ENCODE data around the gene PES1.
"Not testable (repeated sequence)": the region's sequence is repeated elsewhere in the genome, so short reads cannot be mapped to it uniquely, and the experiment has no call there.

The PES1 gene

DNA sequence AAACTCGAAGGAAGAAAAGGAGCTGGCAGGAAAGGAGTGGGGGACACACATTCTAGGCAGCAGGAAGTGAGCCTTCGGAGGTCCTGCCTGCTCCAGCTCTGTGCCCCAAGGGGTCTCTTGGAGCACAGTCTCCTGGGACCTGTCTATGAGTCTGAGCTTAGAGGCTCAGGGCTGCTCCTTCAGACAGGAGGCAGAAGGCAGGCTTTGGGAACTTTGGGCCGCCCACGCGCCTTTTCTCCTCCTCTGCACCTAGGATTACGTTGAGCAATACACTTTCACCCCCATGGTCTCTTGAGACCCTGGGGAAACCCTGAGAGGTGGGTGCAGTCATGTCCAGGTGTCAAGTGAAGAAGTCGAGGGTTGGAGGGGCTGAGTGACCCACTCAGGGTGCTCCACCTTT is 16.2 kb upstream of the PES1 start:
- no peak for DNase-seq

DNA sequence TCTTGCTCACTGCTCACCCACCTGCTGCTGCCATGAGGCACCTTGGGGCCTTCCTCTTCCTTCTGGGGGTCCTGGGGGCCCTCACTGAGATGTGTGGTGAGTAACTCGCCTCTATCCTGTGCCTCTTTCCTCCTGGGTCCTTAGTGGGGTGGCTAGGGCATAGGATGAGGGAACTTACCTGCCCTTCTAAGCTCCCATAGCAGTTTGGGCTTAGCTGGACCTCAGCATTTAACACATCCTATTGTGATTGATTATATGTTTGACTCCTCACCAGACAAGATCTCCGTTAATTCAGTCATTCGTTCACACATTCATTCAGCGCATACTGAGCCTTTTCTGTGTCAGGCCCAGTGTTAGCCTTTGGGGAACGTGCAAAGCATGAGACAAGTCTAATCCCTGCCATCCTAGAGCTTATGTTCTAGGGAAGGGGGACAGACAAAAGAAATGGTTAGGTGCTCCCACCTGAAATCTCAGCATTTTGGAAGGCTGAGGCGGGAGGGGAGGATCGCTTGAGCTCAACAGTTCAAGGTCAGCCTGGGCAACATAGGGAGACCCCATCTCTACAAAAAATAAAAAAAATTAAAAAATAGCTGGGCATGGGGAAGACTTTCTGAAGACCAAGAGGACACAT is 15.7 kb upstream of the PES1 start:
- no peak for DNase-seq

DNA sequence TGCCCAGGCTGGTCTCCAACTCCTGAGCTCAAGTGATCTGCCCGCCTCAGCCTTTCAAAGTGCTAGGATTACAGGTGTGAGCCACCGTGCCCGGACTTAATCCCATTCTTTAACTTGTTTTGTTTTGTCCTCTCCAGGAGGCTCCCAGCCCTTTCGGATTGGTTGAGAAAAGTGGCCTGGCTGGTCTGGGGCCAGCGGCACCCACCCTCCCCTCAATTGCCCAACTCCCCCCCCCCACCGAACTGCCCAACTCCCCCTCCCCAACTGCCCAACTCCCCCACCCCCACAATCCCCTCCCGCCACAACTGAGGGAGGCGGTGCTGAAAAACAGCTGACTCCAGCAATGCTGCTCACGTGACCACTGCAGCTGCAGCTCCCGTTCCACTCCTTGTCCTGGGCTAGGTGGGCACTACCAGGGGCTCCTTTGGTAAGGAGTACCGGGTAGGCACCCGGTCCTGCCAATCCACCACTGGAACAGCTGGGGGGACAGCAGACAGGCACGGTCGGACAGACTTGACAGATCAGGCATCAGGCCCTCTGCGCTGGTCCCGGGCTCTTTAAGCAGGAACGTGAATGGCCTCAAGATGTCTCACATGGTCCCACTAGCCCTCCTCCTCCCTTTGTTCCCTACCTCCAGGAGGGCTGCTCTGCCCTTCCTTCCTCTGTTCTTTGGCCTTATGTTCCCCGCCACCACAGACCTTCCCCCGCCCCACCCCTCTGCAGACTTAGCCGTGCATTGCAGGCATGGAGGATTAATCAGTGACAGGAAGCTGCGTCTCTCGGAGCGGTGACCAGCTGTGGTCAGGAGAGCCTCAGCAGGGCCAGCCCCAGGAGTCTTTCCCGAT is 15.0 kb upstream of the PES1 start, which contains the start of gene TCN2:
Gene TCN2, plus strand, starts transcription at position 720 of the 845 bp plus-strand sequence. CDS start 158 bp downstream, outside the sequence.
- DNase-seq = peak; percentile 59

DNA sequence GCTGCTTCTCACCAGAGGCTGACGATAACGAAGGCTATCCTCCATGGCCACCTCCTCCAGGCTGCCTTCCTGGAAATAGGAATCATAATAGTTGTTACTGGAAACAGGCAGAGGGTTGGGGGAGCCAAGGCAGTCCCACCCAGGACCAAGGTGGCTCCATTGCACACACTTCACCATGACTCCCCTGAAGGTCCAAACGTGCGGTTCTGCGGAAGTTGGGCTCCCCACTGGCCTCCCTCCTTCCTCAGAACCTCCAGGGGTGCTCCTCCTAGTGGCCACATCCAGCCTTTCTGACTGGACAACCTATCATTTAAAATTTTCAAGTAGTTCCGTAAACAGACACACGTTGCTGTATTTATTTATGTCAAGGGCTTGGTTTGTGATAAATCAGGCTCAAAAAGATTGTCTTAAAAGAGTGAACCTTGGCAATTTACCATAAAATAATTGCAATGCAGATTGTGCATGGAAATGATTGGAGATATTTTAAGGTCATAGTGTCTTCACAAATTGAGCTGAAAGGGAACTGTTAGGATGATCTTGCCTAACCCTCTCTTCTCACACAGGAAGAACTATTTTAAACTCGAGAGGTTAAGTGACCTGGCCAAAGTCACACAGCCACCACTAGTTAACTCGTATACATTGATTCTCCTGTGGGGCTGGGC is 13.9 kb upstream of the PES1 start:
- peak; percentile 64 for DNase-seq

DNA sequence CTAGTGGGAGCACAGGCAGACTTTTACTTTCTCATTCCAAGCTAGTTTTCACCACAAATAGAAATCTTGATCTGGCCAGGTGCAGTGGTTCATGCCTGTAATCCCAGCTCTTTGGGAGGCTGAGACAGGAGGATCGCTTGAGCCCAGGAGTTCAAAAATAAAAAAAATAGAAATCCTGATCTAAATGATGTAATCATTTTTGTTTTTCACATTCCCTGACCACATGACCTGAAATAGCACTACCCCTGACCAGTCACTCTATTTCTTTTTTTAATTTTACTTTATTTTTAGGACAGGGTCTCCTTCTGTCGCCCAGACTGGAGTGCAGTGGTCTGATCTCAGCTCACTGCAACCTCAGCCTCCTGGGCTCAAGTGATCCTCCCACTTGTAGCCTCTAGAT is 13.0 kb upstream of the PES1 start:
- no peak for DNase-seq

DNA sequence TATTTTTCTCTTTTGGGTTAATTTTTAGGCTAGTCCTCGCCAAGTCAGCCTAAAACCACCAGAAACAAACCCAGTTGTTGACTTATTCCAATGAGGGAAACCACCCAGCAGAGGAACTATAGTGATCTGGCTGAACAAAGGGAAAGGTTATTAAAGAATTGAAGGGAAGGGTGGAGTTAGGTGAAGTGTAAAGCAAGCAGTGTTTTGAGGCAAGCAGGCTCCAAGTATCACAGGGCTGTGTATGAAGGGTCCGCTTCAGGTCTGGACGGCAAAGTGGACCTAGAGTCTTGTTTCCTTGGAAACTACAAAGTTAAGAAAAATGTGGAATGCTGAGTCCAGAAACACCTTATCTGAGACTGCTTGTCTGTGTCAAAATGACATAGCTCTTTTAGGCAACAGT is 12.1 kb upstream of the PES1 start:
- DNase-seq = no peak

DNA sequence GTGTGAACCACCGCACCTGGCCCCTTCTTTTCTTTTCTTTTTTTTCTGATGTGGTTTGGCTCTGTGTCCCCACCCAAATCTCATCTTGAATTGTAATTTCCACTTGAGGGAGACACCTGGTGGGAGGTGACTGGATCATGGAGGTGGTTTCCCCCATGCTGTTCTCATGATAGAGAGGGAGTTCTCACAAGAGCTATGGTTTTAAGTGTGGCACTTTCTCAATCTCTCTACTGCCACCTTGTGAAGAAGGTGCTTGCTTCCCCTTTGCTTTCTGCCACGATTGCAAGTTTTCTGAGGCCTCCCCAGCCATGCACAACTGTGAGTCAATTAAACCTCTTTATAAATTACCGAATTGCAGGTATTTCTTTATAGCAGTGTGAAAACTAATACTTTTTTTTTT is 10.3 kb upstream of the PES1 start:
- peak; percentile 48 for DNase-seq

DNA sequence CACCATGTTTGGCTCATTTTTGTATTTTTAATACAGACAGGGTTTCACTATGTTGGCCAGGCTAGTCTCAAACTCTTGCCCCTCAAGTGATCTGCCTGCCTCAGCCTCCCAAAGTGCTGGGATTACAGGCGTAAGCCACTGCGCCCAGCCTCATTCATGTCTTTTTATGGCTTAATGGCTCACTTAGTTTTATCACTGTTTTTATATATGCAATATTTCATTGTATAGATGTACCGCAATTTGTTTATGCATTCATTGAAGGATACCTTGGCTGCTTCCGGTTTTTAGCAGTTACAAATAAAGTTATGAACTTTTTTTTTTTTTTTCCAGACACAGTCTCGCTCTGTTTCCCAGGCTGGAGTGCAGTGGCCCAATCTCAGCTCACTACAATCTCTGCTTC is 9.8 kb upstream of the PES1 start:
- DNase-seq = no peak

DNA sequence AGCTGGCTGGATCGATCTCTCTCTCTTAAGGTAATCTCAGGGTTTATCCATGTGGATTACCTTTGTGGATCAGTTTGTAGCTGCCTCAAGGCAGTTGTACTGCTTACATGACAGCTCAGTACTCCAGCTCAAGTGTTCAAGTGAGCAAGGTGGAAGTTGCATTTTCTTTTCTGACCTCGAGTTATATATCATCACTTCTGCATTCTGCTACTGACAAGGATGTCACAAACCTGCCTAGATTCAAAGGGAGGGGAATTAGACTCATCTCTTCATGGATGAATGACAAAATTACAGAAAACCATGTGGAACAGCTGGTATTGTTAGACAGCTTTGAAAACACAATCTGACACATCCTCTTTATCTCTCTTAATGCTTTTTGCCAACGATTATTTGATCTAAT is 9.2 kb upstream of the PES1 start:
- DNase-seq = no peak

DNA sequence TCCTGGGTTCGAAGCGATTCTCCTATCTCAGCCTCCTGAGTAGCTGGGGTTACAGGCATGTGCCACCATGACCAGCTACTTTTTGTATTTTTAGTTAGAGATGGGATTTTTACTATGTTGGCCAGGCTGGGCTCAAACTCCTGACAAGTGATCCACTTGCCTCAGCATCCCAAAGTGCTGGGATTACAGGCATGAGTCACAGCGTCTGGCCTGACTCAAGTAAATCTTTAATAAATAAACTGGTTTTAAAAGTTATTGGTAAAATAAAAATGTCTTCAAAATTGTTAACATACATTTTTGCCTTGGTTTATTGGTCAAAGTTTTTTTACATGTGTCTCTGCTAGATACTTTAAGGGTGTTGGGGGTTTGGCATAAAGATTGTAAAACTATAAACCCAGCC is 7.3 kb upstream of the PES1 start:
- DNase-seq = no peak

DNA sequence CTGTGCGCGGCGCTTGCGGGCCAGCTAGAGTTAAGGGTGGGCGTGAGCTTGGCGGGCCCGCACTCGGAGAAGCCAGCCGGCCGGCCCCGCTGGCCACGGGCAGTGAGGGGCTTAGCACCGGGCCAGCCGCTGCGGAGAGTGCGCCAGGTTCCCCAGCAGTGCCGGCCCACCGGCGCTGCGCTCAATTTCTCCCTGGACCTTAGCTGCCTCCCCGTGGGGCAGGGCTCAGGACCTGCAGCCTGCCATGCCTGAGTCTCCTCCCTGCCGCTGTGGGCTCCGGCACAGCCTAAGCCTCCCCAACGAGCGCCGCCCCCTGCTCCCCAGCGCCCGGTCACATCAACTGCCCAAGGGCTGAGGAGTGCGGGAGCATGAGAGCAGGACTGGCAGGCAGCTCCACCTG is 5.2 kb upstream of the PES1 start:
- no peak for DNase-seq

DNA sequence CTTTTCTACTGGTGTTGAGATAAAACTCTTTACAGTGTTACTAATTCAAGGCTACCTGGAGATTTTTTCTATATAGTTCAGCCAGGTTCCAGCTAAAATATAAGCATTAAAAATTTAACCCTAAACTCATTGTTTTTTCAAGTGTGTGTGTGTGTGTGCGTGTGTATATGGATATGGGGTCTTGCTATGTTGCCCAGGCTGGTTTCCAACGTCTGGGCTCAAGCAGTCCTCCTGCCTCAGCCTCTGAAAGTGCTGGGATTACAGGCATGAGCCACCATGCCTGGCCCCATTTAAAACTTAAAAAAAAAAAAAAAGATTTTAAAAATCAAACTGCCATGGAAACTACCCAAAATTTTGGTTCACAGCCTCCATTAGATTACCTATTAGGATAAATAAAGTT is 4.5 kb upstream of the PES1 start:
- DNase-seq = no peak

DNA sequence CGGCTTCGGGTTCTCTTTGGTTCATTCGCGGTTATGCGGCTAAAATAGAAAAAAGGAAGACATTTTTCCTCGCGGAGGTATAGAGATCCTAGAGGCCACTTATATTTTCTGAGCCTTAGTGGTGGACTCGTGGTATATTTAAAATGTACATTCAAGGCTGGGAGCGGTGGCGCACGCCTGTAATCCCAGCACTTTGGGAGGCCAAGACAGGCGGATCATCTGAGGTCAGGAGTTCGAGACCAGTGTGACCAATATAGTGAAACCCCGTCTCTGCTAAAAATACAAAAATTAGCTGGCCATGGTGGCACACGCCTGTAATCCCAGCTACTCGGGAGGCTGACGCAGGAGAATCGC is 627 bp upstream of the PES1 start:
- not testable (repeated sequence) for DNase-seq

DNA sequence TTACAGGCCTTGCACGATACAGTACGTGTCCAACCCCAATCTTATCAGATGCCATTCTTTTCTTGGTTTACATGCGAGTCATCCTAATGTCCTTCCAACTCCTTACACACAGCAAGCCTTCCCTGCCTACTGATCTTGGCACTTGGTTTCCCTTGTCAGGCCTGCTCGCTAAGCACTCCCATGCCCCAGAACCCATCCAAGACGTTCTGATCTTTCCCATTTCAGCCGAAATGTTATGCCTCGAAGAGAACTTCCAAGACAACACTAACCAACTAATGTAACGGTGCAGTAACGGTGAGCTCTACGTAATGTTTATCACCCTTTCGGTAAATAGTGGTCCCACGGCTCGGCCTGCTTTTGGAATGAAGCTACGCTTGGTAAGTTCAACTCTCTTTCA is 521 bp downstream of the PES1 start:
- no peak for DNase-seq

DNA sequence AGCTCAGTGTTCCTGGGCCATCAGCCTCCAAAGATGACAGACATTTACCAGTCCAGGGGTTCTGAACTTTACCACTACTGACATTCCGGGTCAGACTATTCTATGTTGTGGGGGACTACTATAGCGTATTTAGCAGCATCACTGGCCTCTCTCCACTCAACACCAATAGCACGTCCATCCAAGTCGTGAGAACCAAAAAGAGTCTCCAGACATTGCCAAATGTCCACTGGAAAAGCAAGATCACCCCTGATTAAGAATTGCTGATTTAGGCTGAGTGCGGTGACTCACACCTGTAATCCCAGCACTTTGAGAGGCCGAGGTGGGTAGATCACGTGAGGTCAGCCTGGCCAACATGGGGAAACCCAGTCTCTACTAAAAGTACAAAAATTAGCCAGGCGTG is 5.3 kb downstream of the PES1 start:
- DNase-seq = no peak

DNA sequence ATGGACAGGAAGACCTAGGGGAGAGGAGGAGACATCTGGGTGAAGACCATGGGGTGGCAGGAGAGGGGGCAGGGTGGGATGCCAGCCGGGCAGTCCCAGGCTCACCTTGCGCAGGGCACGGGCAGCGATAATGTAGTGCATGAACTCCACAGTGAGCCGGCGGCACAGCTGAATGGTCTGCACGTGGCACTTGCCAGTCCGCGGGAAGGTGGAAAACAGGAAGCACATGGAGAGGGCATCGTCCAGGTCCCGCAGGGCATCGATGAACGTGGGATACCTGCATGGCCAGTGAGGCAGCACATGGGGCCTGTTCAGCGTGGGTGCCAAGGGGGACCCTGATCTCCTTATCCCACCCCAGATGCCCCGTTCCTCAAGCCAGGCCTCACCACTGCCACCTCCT is 7.3 kb downstream of the PES1 start:
- no peak for DNase-seq

DNA sequence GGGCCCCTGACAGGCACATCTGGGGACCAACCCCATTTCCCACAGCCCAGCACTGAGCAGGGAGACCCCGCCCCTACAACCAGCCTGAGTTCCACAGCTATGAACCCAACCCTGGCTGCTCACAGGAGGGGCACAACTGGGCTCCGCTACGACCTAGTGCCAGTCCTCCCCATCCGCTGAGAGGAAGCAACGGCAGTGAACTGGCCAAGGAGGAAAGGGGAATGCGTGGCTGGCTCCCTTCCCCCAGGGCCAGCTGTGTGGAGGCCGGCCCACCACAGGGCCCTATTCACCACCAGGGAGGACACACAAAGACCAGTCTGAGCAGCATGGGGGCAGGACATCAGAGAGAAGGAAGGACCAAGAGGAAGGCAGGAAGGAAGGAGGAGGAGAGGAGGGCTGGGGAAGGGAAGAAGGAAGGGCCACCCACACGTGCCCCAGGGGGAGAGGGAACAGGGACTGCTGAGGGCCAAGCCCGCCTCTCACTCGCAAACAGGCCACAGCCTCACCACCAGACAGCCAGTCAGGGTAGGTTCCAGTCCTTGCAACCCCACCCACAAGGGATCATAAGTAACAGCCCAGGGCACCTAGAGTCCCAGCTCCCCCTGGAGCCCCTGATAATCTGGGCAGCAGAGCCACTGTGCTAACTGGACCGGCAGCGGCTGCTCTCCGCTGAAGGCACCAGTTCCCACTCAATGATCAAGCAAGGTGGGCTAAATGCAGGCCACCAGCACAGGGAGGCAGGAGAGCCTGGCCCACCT is 8.7 kb downstream of the PES1 start:
- DNase-seq = no peak

DNA sequence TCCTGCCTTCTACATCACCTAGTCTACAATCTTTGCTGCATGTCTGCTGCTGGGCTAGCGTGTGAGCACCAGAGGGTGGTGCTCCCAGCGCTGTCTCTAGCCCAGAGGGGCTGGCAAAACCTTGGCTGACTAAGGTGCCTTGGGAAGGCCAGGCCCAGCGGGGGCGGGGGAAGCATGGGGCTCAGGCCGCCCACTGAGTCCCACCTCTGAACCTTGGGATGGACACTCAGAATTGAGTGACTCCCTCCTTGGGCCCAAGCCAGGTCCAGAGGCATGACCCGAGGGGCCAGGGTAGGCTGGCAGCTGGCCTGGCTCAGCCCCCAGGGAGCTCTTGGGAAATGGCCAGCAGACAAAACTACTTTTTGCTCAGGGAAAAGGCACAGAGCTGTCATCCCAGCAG is 9.7 kb downstream of the PES1 start:
- no peak for DNase-seq

DNA sequence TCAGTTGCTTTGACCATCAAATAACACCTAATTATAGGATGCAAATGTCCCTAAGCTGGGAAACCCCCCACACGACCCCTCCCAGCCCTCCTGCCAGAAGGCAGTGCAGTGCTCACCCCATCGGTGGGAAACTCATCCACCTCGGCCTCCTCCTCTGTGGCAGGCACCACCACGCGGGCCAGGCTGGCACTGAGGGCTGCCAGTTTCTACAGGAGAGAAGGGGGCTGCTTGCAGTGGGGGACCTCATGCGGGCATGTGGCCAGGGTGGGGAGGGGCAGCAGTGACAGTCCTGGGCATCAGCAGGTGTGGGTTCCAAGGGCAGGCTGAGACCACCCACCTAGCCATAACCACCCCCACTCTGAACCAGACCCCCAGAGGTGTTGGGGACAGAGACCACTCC is 10.8 kb downstream of the PES1 start:
- DNase-seq = no peak

DNA sequence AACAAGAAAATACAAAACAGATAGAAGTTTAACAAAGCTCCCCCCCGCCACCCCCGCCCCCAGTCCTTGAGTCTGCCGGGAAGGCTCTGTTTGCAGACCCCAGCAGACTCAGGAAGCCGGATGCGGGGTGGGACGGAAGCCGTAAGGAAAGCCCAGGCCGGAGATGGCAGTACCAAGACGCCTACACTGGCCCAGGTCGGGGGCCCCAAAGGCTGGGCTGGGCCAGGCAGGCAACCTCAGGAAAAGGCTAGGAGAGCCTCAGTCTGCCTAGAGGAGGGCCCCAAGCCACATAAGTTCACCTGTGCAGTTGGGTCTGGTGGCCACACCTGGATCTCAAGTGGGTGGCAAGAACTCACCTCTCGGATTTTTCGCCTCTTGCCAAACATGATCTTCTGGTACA is 13.2 kb downstream of the PES1 start:
- DNase-seq = no peak

DNA sequence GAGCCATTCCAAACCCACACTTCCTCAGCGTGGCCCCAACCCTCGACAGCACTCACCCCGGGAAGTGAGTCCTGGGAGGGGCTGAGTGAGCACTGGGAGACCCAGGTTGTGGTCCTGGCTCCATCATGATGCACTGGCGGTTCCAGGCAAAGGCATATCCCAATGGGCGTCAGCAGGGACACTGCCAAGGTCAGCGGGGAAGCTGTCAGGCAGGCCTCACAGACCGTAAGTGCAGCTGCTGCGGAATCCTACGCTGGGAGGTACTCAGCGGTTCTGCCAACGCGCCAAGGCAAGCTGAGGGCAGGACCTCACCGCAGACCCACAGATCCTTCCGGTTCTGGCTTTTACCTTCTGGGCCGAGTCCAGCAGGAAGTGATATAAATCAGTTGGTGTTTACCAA is 15.9 kb downstream of the PES1 start:
- no peak for DNase-seq

DNA sequence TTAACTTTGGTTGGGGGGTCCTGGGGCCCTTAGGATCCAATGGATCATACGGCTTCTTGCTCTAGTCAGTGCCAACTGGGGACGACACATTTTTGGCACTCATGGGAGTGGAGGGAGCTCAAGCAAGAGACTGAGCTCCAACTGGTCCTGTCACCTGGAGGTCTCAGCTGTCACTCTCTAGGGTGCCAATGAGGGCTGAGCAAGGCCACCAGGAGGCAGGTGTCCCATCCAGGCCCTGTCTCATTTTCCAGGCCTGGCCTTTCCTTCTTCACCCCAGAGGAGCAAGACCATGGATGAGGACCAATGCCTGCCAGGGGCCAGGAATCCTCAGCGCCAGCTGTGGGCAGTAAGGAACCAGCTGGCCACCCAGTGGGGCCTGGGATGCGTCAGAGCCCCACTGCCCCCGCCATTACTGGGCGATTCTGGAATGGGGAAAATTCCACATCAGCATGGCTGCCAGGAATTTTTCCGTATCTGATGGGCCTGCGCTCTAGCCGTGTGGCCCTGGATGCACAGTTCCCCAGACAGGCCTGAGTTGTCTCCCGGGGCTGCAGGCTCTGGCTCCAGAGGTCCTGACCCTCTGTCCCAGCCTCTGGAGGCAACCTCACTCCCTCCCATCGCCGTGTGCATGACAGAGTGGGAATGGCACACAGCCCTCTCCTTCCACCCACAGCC is 16.6 kb downstream of the PES1 start:
- no peak for DNase-seq

All from MV-4-11 (cell line).